Measurements from ENCODE around the gene SLC39A11.

Gene SLC39A11

DNA sequence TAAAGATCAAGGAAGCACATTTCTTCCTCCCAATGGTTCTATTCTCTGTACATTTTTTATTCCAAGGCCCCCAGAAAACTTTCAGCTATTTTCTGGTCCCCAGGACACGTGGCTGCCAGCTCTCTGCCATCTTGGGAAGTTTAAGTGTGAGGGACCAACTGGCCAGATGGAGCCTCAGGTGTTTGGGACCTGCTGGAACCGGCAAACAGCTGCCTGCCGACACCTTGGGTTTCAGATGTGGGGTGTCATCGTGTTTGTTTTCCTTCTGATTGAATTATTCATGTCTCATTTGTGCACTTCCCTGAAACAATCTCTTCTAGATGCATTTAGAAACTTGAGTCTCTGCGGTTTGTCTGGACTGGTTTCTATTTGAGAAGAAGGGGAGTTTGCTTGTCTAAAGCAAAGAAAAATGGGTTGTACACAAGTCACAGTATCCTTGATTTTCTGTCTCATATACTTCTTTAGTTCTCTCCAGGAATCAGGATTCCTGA, 386.5 kb downstream of the SLC39A11 start:
- TF ChIP-seq, protein P1, sequence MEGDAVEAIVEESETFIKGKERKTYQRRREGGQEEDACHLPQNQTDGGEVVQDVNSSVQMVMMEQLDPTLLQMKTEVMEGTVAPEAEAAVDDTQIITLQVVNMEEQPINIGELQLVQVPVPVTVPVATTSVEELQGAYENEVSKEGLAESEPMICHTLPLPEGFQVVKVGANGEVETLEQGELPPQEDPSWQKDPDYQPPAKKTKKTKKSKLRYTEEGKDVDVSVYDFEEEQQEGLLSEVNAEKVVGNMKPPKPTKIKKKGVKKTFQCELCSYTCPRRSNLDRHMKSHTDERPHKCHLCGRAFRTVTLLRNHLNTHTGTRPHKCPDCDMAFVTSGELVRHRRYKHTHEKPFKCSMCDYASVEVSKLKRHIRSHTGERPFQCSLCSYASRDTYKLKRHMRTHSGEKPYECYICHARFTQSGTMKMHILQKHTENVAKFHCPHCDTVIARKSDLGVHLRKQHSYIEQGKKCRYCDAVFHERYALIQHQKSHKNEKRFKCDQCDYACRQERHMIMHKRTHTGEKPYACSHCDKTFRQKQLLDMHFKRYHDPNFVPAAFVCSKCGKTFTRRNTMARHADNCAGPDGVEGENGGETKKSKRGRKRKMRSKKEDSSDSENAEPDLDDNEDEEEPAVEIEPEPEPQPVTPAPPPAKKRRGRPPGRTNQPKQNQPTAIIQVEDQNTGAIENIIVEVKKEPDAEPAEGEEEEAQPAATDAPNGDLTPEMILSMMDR (conservative IDR thresholded peaks at IDR 0.05; ENCODE audit: low read length) = no peak
- no peak for DNase-seq (ENCODE audit: low read depth)
- no peak overlapping the region for H3K4me3 ChIP-seq (ENCODE audit: low read length)

DNA sequence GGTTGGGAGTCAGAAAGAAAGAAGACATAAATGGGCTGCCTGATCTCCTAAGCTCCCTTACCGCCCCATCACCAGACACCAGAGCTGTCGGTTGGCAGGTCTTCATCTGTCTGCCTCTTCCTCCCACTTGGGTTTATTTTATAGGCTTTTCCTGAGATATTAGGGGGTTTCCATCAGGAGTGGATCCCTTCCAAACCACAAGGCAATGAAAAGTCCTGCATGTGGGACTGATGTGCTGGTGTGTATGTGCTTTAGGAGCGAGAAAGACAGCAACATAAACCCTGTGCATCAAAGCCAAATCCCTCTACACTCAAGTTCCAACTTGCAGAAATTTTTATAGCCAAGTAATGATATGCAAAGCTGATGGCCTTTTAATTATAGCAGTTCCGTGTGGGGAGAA, 389.5 kb downstream of the SLC39A11 start:
- no peak overlapping the region for H3K4me3 ChIP-seq (ENCODE audit: low read length)
- DNase-seq (ENCODE audit: low read depth) = peak; percentile 37
- TF ChIP-seq, protein P1 (conservative IDR thresholded peaks at IDR 0.05; ENCODE audit: low read length) = no peak

DNA sequence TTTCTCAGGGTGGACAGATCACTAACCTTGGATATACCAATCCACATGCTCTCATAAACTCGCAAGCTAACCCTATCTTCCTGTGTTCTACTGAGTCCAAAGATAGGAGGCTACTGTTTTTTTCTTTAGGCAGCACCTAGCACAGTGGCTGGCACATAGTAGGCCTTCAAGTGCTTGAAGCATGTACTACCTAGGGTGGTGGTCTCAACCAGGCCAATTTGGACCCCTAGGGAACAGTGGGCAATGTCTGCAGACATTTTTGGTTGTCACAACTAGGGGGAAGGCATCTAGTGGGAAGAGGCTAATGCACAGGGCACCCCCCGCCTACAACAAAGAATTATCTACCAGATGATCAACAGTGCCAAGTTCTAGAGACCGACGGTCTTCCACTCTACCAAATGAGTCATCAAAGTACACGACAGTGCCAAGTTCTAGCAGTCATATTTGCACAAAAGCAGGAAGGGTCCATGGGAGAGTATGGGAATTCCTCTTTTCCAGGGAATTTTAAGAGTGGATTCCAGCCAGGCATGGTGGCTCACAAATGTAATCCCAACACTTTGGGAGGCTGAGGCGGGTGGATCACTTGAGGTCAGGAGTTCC, 390.3 kb downstream of the SLC39A11 start:
- H3K4me3 ChIP-seq (ENCODE audit: low read length) = no peak overlapping the region
- DNase-seq (ENCODE audit: low read depth) = peak; percentile 55
- TF ChIP-seq, protein P1 (conservative IDR thresholded peaks at IDR 0.05; ENCODE audit: low read length) = no peak

DNA sequence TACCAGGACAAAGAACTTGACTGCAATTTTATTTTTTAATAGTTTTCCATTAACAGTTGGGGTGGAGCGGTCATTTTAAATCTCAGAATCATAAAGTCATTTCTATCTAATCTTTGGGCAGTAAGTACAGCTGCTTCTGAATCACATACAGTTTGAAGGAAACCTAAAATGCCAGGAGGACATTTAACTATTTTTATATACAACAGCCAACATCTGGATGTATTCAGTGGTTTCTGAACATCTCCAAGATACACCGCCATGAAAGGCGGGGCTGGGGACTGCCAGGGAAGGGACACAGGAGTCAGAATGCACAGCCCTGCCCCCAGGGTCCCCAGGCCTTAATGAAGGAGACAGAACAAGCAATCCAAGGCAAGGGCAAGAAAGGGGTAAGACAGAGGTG, 392.3 kb downstream of the SLC39A11 start:
- TF ChIP-seq, protein P1 (conservative IDR thresholded peaks at IDR 0.05; ENCODE audit: low read length) = no peak
- DNase-seq (ENCODE audit: low read depth) = peak; percentile 31
- no peak overlapping the region for H3K4me3 ChIP-seq (ENCODE audit: low read length)

DNA sequence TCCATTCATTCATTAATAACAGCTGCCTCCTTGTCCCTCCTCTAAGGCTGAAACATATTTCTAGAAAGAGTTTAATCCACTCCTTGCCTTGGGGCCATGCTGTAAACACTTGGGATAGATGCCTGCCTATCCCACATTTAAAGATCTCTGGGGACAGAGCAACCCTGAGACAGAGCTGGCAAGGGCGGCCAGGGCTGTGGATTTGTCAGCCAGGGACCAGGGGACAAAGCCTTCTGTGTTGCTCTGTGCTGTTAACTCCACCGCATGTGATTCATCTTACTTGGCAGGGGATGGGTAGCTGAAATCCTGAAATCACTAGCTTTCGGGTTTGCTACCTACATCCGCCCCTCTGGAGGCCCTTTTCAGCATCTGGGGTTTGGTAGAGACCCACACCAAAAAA, 392.9 kb downstream of the SLC39A11 start:
- no peak overlapping the region for H3K4me3 ChIP-seq (ENCODE audit: low read length)
- TF ChIP-seq, protein P1 (conservative IDR thresholded peaks at IDR 0.05; ENCODE audit: low read length) = no peak
- peak; percentile 73 for DNase-seq (ENCODE audit: low read depth)

DNA sequence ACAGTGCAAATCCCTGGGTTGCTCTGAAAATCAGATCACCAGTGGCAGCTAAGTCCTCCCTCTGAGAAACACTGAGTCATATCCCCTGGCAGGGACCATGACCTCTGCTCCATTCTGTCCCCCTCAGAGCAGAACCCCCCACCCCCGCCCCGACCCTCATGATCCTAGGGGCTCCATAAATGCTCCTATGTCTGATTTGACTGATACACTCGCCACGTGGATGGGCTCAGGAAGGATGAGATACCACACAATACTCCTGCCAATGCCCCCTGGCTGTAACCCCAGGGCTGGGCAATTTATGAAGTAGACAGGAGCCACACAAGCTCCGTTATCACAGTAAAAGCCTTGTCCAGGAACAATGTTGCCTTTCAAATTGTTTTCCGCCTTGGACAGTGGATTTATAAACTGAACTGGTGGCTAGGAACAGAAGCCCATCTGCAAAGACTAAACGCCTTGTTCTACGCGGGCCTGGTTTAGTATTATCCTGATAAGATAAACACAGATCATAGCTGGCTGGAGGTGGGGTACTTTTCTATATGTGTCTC, 394.8 kb downstream of the SLC39A11 start:
- no peak overlapping the region for H3K4me3 ChIP-seq (ENCODE audit: low read length)
- TF ChIP-seq, protein P1 (conservative IDR thresholded peaks at IDR 0.05; ENCODE audit: low read length) = no peak
- DNase-seq (ENCODE audit: low read depth) = no peak

DNA sequence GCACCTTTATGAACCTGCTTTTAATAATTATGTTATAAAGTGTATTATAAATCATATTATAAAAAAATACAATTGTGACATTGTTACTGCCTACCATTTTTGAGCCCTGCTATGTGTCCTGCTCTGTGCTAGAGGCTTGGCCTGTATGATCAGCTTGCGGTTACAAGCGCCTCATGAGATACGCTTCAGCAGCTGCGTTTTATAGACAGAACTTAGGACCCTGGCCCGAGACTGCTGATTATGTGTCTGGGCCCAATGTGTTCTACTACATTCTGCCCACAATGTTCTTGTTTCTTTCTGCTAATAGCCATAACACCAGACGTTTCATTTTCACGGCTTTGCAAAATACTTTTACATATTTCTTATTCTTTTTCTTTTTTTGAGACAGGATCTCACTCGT, 395.8 kb downstream of the SLC39A11 start:
- no peak overlapping the region for H3K4me3 ChIP-seq (ENCODE audit: low read length)
- TF ChIP-seq, protein P1 (conservative IDR thresholded peaks at IDR 0.05; ENCODE audit: low read length) = no peak
- no peak for DNase-seq (ENCODE audit: low read depth)
